HepG2 (cell line): ENCODE results near the gene IGF2BP1. TPM values are rescaled to one million over a fixed set of nuclear protein-coding genes. Genes with fewer than 3 reads are reported as not detected.

Source experiments
- E2F1 ChIP-seq: sonication (generic); formaldehyde crosslinking; IDR thresholded peaks from 2 replicates; pipeline ENCODE4 v1.5.0; 2020; ENCODE audit warnings: missing genetic modification reagents
- ELK4 ChIP-seq: sonication (generic); formaldehyde crosslinking; IDR thresholded peaks from 2 replicates; pipeline ENCODE4 v1.9.0; 2021; ENCODE audit warnings: missing genetic modification reagents, borderline replicate concordance
- HNRNPLL ChIP-seq: fragments of 200-400 bp; formaldehyde crosslinking; IDR thresholded peaks from 2 replicates; pipeline ENCODE4 v1.6.1; 2017; ENCODE audit warnings: mild to moderate bottlenecking, low read depth, low read length; ENCODE audit not compliant: poor library complexity, severe bottlenecking
- LRRFIP1 ChIP-seq: sonication (generic); formaldehyde crosslinking; conservative IDR thresholded peaks from 2 replicates; pipeline ENCODE4 v1.4.0; 2020; ENCODE audit warnings: missing genetic modification reagents
- MEF2D ChIP-seq: sonication (generic); formaldehyde crosslinking; IDR thresholded peaks from 2 replicates; pipeline ENCODE4 v1.5.1; 2020; ENCODE audit warnings: mild to moderate bottlenecking, missing genetic modification reagents
- NONO ChIP-seq, 2 experiments: fragments of 450-650 bp in 1 of 2; sonication (generic) in 1 of 2; formaldehyde crosslinking in 1 of 2; IDR thresholded peaks in 1 of 2; conservative IDR thresholded peaks in 1 of 2; 2 replicates each; pipeline versions ENCODE4 v1.6.1 to v1.8.0; 2017 to 2022; ENCODE audit warnings: mild to moderate bottlenecking in 1 of 2, missing genetic modification reagents in 1 of 2, moderate library complexity in 1 of 2
- RFX1 ChIP-seq: fragments of 450-650 bp; IDR thresholded peaks from 2 replicates; pipeline ENCODE4 v1.6.1; 2017
- SRSF1 ChIP-seq: fragments of 200-400 bp; formaldehyde crosslinking; optimal IDR thresholded peaks from 2 replicates; pipeline ENCODE3; 2017; ENCODE audit warnings: mild to moderate bottlenecking, low read depth, low read length, moderate library complexity
- THAP7 ChIP-seq: sonication (generic); formaldehyde crosslinking; IDR thresholded peaks from 2 replicates; pipeline ENCODE4 v1.8.1; 2023; ENCODE audit warnings: mild to moderate bottlenecking, missing genetic modification reagents
- ZBTB3 ChIP-seq: sonication (generic); formaldehyde crosslinking; IDR thresholded peaks from 2 replicates; pipeline ENCODE4 v1.4.0; 2020; ENCODE audit warnings: low read depth, mild to moderate bottlenecking, moderate library complexity, missing genetic modification reagents, borderline replicate concordance
- ZBTB34 ChIP-seq: sonication (generic); formaldehyde crosslinking; IDR thresholded peaks from 2 replicates; pipeline ENCODE4 v1.8.0; 2022; ENCODE audit warnings: mild to moderate bottlenecking, missing genetic modification reagents
- ZBTB37 ChIP-seq: sonication (generic); formaldehyde crosslinking; IDR thresholded peaks from 2 replicates; pipeline ENCODE4 v1.4.0; 2020; ENCODE audit warnings: mild to moderate bottlenecking, missing genetic modification reagents
- ZKSCAN8 ChIP-seq: IDR thresholded peaks from 2 replicates; pipeline ENCODE4 v1.6.1; 2016; ENCODE audit warnings: borderline replicate concordance, missing genetic modification reagents, missing compliant biosample characterization
- ZNF343 ChIP-seq: sonication (generic); formaldehyde crosslinking; IDR thresholded peaks from 2 replicates; pipeline ENCODE4 v1.4.0; 2020; ENCODE audit warnings: mild to moderate bottlenecking, missing genetic modification reagents
- ZNF562 ChIP-seq: sonication (generic); formaldehyde crosslinking; IDR thresholded peaks from 2 replicates; pipeline ENCODE4 v1.8.0; 2022; ENCODE audit warnings: missing genetic modification reagents, borderline replicate concordance
- ZNF703 ChIP-seq: sonication (generic); formaldehyde crosslinking; IDR thresholded peaks from 2 replicates; pipeline ENCODE4 v1.5.1; 2020; ENCODE audit warnings: missing genetic modification reagents, mild to moderate bottlenecking, moderate library complexity, borderline replicate concordance
- ZNF749 ChIP-seq: sonication (generic); formaldehyde crosslinking; IDR thresholded peaks from 2 replicates; pipeline ENCODE4 v1.8.0; 2022; ENCODE audit warnings: mild to moderate bottlenecking, missing genetic modification reagents, moderate library complexity, borderline replicate concordance
- ZNF780A ChIP-seq: sonication (generic); formaldehyde crosslinking; IDR thresholded peaks from 2 replicates; pipeline ENCODE4 v1.8.0; 2022; ENCODE audit warnings: mild to moderate bottlenecking, missing genetic modification reagents, moderate library complexity
- ZNF879 ChIP-seq: sonication (generic); formaldehyde crosslinking; IDR thresholded peaks from 2 replicates; pipeline ENCODE4 v1.8.1; 2023; ENCODE audit warnings: missing genetic modification reagents
- ZSCAN22 ChIP-seq: sonication (generic); formaldehyde crosslinking; IDR thresholded peaks from 2 replicates; pipeline ENCODE4 v1.4.0; 2020; ENCODE audit warnings: mild to moderate bottlenecking, missing genetic modification reagents
- polyA plus RNA-seq, 8 experiments: library from polyadenylated mRNA; depleted of rRNA in 3 of 8; stranded (reverse) in 7 of 8; unstranded in 1 of 8; fragments of >200 nt; fragmentation: Illumina TruSeq in 4 of 8; extraction: Trizol in 4 of 8; gene quantifications; 2 replicates each; pipeline versions ENCODE4 v1.2.1 to v1.2.3, GENCODE V29; 2011 to 2016; ENCODE audit warnings: low read depth in 4 of 8, missing spikeins in 1 of 8, mixed read lengths in 1 of 8; ENCODE audit not compliant: insufficient read depth in 1 of 8
- total RNA-seq, 5 experiments: library from RNA; depleted of rRNA; stranded (reverse); fragments of >200 nt; fragmentation: Illumina TruSeq; extraction: Trizol; gene quantifications; 2 replicates each; pipeline ENCODE4 v1.2.3, GENCODE V29; 2016; ENCODE audit warnings: low read depth in 1 of 5

Gene IGF2BP1
- total and polyA plus RNA-seq, 2 of the 13 experiments (the other 11 are each of a cell fraction or from before 2014, with no cell fraction given) = 29.7 to 75.1 TPM

- TF ChIP-seq LRRFIP1 (CRISPR knock-in tag) = no peak
- no peak for TF ChIP-seq ZBTB34 (CRISPR knock-in tag)
- no peak for TF ChIP-seq ZNF562 (CRISPR knock-in tag)
- no peak for TF ChIP-seq NONO (IDR thresholded peaks at IDR 0.05)
- no peak for TF ChIP-seq NONO (CRISPR knock-in tag; conservative IDR thresholded peaks at IDR 0.05)
- TF ChIP-seq SRSF1 = no peak
- TF ChIP-seq HNRNPLL = no peak
- TF ChIP-seq E2F1 (CRISPR knock-in tag) = no peak
- TF ChIP-seq ZNF879 (CRISPR knock-in tag) = no peak
- no peak for TF ChIP-seq ZBTB3 (CRISPR knock-in tag)
- no peak for TF ChIP-seq ZNF749
- no peak for TF ChIP-seq ELK4 (CRISPR knock-in tag)
- TF ChIP-seq ZNF343 (CRISPR knock-in tag) = no peak
- no peak for TF ChIP-seq RFX1
- no peak for TF ChIP-seq THAP7
- no peak for TF ChIP-seq ZSCAN22 (CRISPR knock-in tag)
- no peak for TF ChIP-seq ZKSCAN8 (CRISPR knock-in tag)
- TF ChIP-seq ZNF703 = no peak
- no peak for TF ChIP-seq ZNF780A (CRISPR knock-in tag)
- no peak for TF ChIP-seq MEF2D (CRISPR knock-in tag)
- TF ChIP-seq ZBTB37 (CRISPR knock-in tag) = no peak
These were observed 82.9 kb downstream of the IGF2BP1 start (continued) for GRCh38 chr17:49079840-49080663.
